GM23248 (cell line): ENCODE data around the gene PMVK.

Experiments
- EZH2 ChIP-seq: fragments of 200-600 bp; sonication (generic); IDR thresholded peaks from 2 replicates; pipeline ENCODE4 v1.6.1; 2018; ENCODE audit warnings: antibody characterized with exemption, mild to moderate bottlenecking; ENCODE audit not compliant: insufficient read depth, poor library complexity, severe bottlenecking
- EZH2phosphoT487 ChIP-seq: fragments of 200-600 bp; sonication (generic); IDR thresholded peaks from 2 replicates; pipeline ENCODE4 v1.6.1; 2018; ENCODE audit warnings: antibody characterized with exemption, moderate library complexity, mild to moderate bottlenecking, low read depth; ENCODE audit not compliant: insufficient read depth

GRCh38 chr1:154925335-154926170 lies 11.0 kb downstream of the PMVK start:
- TF ChIP-seq EZH2phosphoT487 (no peak), EZH2 (no peak)
